ENCODE results near the gene ARHGEF6.

DNA sequence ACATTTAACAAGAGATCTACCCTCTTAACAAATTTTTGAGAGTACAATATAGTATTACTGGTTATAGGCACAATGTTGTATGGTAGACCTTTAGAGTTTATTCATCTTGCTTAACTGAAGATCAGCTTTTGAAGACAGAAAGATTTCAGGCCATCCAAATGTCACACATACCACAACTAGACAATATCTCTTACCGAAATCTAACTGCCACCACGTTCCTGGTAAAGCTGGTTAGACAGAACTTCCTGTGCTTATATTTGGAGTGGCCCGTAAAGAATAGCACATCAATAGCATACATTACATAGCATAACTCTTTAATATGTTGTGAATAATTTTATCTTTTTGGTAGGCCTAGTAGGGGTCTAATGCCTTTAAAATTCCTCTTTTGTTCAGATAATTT lies 29.8 kb upstream of the ARHGEF6 start:
- TF ChIP-seq POLR2A (IDR thresholded peaks at IDR 0.05), result no peak
- TF ChIP-seq, protein P1, sequence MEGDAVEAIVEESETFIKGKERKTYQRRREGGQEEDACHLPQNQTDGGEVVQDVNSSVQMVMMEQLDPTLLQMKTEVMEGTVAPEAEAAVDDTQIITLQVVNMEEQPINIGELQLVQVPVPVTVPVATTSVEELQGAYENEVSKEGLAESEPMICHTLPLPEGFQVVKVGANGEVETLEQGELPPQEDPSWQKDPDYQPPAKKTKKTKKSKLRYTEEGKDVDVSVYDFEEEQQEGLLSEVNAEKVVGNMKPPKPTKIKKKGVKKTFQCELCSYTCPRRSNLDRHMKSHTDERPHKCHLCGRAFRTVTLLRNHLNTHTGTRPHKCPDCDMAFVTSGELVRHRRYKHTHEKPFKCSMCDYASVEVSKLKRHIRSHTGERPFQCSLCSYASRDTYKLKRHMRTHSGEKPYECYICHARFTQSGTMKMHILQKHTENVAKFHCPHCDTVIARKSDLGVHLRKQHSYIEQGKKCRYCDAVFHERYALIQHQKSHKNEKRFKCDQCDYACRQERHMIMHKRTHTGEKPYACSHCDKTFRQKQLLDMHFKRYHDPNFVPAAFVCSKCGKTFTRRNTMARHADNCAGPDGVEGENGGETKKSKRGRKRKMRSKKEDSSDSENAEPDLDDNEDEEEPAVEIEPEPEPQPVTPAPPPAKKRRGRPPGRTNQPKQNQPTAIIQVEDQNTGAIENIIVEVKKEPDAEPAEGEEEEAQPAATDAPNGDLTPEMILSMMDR (IDR thresholded peaks at IDR 0.05), result no peak

Measured in right lobe of liver (tissue), 4 donors.